ENCODE results near the gene PRSS36. TPM values are rescaled to one million over a fixed set of nuclear protein-coding genes. Genes with fewer than 3 reads are reported as not detected.
A peak's percentile ranks its signal among the peaks of the same experiment; 100 is the strongest.
"Not testable (repeated sequence)": the region's sequence is repeated elsewhere in the genome, so short reads cannot be mapped to it uniquely, and the experiment has no call there.

PRSS36 gene
- 1 to 10 TPM; 3.0 to 4.2 TPM for total RNA-seq
- long read RNA-seq, partial matches to known transcripts: 1 of 1 reads
- long read RNA-seq, other reads (novel, unspliced or antisense): 0 of 1 reads

DNA sequence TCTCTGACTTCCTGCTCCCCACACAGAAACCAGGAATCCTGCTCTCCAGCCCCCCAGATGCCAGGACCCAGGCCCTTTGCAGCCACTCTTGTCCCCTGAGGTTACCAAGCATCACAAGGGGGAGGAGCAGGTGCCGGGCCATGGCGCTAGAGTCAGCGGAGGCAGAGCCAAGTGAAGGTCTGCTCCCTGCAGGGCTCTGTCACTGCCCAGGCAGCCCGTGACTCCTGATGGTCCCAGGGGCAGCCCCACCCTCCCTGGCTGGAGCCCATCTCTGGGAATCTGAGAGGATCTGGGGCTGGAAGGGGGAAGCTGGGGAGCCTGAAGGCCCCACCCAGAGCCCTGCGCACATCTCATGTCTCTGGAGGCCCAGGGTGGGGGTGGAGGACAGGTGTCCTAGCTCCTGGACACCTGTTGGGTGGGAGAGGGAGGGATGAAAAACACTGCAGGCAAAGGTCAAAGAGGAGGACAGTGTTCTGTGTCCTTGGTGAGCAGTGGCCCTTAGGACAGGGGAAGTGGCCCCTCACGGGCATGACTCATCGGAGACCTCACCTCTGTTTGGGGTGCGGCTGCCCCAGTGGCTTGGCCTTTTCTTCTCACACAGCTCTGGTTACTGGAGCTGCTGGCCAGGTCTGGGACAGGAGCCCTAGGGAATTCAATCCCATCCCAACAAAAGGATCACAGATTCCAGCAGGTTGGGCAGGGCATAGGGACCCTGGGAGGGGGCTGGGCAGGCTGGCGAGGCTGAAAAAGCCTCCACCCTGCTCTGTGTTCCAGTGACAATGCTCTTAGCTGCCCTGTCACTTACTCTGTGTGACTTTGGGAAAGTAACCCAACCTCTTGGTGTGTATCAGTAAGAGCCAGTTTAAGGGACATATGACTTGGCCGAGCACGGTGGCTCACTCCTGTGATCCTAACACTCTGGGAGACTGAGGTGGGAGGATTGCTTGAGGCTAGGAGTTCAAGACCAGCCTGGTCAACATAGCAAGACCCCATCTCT is at the start of gene PRSS36:
Gene PRSS36, minus strand, starts transcription at position 173 of the 997 bp plus-strand sequence. Its CDS starts 31 bp downstream, at position 142.
- intact Hi-C loops (cut with DNase I): no loop called here
- ATAC-seq: peak in 1 of 2 donors; percentile 45
- DNase-seq: no peak

DNA sequence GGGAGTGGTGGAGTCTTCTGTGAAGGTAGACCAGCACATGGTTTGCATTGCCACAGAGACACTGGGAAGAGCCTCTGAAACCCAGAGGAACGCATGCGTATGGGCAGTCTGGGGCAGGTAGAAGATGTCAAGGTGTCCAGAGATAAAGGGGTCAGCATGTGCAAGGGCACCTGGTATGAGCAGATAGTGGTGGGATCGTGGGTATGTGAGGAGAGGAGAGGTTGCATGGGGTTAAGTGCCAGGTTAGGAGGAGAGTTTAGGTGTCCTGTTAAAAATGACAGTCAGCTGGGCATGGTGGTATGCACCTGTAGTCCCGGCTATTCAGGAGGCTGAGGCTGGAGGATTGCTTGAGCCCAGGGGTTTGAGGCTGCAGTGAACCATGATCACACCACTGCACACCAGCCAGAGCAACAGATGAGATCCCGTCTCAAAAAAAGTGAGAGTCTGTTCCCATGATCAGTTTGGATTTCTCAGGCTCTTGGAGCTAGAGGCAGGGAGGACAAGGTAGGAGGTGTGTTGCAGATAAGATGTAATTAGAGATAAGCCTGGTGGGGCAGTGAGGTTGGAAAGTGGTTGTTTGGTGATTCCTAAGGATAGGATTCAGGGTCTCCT is 49.7 kb upstream of the PRSS36 start:
- ATAC-seq: no peak
- intact Hi-C loops (cut with DNase I): no loop called here
- no peak for DNase-seq

DNA sequence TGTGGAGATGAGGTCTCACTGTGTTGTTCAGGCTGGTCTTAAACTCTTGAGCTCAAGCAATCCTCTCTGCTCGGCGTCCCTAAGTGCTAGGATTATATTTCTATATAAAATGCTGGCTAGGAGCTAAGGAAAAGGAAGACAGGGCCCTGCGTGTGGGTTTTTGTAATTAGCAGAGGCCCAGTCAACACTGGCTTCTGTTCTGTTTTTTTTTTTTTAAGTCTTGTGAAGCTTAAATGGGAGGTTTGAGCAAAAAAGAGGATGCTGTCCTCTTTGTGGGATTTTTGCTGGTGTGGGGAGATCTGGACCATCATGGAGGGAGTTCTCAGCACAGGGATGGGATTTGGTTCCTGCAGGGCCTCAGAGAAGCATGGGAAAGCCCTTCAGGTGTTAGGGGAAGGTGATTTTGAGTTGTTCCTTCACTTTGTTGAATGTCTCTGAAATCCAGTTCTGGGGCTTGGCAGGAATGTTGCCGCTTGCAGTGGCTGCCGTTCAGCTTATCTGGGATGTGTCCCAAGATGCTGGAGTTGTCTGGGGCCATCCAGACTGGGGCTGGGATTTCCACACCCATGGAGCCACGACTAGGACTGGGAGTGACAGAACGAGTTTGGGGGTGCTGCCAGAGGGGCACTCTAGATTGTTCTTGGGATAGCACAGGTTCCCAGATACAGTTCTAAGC is 48.5 kb upstream of the PRSS36 start:
- no peak for DNase-seq
- no peak for ATAC-seq
- intact Hi-C loops (cut with DNase I): no loop called here

DNA sequence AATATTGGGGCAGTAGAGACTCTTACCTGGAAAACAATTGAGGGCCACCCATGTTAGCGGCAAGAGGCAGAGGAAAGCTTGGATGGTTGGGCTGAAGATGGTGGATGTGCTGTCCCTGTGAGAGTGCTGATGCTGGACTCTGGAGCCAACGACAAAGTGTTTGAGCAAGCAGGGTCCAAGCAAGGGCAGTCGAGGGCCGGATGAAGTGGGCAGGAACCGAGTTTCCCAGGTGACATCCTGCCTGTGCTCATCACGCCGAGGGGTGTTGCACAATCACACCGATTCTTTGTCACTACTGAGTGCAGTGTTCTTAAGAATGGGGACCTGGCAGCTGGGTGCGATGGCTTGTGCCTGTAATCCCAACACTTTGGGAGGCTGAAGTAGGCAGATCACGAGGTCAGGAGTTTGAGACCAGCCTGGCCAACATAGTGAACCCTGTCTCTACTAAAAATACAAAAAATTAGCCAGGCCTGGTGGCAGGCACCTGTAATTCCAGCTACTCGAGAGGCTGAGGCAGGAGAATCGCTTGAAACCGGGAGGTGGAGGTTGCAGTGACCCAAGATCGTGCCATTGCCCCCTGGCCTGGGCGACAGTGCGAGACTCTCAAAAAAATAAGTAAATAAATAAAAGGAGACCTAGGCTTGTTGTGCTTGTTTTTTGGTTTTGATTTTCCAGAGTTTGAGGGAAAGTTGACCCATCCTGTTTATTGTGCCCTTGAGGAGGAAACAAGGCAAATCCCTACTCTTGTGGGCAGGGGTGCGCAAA is 46.6 kb upstream of the PRSS36 start:
- ATAC-seq (no peak), DNase-seq (no peak)
- intact Hi-C loops (cut with DNase I): no loop called here

DNA sequence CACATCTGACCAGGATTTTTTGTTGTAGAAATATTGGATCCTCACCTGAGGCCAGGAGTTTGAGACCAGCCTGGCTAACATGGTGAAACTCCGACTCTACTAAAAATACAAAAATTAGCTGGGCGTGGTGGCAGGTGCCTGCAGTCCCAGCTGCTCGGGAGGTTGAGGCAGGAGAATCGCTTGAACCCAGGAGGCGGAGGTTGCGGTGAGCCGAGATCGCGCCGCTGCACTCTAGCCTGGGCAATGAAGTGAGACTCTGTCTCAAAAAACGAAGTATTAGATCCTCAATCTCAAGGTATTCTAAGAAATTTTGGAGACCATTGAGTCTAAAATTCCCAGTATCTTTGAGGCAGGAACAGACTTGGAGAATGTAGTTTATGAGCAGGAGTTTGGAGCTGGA is 46.0 kb upstream of the PRSS36 start:
- intact Hi-C loops (cut with DNase I); DNase-seq: not testable (repeated sequence)

DNA sequence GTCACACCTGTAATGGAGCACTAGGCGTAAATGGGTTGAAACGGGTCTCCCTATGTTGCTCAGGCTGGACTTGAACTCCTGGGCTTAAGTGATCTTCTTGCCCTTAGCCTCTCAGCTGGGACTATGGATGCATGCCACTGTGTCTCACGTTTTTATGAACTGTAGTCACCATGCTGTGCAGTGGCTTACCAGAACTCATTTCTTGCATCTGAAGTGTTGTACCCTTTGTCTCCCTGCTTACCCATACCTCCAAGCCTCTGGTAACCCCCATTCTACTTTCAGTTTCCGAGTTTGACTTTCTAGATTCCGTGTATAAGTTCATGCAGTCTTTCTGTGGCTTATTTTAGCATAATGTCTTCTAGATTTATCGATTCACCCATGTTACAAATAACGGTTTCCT is 45.0 kb upstream of the PRSS36 start:
- intact Hi-C loops (cut with DNase I): no loop called here
- DNase-seq (no peak), ATAC-seq (no peak)

More for the DNA sequence above, 46.0 kb upstream of the PRSS36 start:
- not testable (repeated sequence) for ATAC-seq

DNA sequence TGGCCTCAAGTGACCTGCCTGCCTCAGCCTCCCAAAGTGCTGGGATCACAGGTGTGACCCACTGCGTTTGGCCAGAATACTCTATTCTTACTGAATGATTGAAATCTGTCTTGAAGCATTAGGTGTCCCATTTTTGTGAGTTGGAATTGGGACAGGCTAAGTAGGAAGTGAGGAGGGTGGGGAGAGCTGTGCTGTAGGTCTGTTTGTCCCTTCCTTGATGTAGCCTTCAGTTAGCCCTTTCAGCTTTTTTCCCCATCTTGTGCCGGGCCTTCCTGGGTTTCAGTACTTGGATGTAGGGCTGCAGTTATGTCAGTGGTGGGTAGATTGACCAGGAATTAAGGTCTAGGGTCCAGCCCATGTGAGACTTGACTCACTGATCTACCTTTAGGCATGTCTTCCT is 44.0 kb upstream of the PRSS36 start:
- intact Hi-C loops (cut with DNase I): no loop called here
- ATAC-seq: no peak
- DNase-seq: no peak

DNA sequence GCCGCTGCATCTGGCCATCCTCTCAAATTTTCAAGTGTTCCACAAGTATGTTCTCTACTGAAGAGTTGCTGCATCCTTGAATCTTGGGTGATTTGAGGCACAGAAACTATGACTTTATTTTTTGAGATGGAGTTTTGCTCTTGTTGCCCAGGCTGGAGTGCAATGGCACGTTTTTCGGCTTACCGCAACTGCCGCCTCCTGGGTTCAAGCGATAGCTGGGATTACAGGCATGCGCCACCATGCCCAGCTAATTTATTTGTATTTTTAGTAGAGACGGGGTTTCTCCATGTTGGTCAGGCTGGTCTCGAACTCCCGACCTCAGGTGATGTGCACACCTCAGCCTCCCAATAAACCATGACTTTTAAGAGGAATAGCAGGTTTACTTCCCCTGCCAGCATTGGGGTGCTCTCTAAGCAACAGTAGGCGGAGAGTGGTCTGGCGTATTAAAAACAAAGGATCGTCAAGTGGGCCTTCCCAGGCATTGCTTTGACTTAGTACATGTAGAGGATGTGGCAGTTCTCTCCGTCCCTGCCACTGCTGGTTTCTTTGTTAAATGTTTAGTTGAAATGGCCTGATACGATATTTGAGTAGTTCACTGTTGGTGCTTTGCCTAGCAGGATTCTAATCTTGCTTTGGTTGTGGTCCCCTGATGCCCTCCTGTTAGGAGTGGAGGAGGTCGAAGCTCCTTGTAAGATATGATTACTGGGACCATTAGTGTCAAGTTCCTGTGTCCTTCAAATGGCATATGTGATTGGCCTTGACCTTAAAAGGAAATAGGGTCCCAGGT is 43.2 kb upstream of the PRSS36 start:
- ATAC-seq: no peak
- DNase-seq: no peak
- intact Hi-C loops (cut with DNase I): no loop called here

DNA sequence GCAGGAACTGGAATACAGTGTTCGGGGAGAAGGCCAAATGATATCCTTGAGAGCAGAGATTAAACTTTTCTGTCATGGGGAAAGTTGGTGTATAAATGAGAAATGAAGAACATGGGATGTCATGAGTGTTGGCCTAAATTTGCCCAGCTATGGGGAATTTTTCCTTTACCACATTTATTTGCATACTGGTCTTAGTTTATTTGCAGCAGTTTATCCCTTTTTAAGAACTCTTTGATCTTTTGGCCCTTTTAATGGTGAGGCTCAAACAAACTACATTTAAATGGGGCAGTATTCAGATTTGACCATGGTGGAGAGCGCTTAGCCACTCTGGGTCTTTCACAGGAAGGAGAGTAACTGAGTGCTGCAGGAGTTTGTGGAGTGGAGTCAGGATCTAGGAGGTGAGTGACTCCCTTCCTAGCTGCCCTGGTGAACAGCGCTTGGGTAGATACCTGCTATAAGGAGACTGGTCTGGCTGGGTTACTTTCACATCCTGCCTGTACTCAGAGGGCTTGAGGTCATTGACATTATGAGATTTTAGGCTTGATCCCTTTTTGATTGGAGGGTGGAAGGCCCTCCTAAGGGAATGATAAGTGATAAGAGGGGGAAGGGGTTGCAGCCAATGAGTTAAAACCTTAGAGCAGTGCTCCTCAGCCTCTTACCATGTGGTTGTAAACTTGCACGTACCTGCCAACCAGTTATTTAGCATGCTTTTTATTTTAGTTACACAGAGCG is 42.0 kb upstream of the PRSS36 start:
- ATAC-seq (no peak), DNase-seq (no peak)
- intact Hi-C loops (cut with DNase I): no loop called here

DNA sequence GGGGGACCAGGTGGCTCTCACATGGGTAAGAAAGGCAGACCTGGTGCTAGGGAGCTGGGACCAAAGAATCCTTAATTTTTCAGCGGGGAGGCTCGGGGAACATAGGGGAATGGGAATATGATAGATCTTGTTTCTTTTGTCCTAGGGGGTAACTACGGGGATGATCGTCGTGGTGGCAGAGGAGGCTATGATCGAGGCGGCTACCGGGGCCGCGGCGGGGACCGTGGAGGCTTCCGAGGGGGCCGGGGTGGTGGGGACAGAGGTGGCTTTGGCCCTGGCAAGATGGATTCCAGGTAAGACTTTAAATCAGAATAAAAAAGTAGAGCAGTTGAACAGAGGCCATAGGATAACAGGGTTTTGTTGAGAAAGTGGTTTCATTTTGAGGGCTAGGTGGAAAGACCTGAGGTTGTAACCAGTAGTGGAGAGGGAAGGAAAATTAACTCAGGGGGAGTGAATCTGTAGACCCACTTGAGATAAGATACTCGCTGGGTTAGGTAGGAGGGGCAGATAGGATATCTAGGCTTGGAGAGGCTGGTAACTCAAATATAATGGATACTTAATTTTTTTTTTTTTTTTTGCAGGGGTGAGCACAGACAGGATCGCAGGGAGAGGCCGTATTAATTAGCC is 41.1 kb upstream of the PRSS36 start:
- intact Hi-C loops (cut with DNase I): no loop called here
- DNase-seq (no peak), ATAC-seq (no peak)

DNA sequence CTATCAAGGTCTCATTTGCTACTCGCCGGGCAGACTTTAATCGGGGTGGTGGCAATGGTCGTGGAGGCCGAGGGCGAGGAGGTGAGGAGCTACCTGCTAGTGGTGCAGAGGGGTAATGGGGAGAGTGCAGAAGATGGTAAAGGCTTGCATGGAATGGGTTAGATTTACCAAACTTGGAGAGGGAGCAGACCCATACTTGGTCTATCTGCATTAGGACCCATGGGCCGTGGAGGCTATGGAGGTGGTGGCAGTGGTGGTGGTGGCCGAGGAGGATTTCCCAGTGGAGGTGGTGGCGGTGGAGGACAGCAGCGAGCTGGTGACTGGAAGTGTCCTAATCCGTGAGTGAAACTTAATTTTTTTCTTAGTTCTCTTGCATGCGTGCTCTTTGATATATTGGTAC is 40.2 kb upstream of the PRSS36 start:
- ATAC-seq (no peak), DNase-seq (no peak)
- intact Hi-C loops (cut with DNase I): no loop called here

DNA sequence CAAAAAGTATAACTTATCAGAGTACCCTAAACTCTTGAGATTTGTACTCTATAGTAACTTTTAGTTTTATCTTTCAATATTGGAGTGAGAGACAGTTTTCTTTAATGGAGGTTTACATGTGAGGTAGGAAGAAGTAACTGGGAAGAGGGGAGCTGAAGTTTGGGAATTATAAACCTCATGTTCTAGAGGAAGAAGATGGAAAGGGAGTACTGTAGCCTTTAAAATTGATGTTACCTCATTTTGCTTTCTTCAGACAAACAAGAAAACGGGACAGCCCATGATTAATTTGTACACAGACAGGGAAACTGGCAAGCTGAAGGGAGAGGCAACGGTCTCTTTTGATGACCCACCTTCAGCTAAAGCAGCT is 39.5 kb upstream of the PRSS36 start:
- DNase-seq (no peak), ATAC-seq (no peak)
- intact Hi-C loops (cut with DNase I): no loop called here

DNA sequence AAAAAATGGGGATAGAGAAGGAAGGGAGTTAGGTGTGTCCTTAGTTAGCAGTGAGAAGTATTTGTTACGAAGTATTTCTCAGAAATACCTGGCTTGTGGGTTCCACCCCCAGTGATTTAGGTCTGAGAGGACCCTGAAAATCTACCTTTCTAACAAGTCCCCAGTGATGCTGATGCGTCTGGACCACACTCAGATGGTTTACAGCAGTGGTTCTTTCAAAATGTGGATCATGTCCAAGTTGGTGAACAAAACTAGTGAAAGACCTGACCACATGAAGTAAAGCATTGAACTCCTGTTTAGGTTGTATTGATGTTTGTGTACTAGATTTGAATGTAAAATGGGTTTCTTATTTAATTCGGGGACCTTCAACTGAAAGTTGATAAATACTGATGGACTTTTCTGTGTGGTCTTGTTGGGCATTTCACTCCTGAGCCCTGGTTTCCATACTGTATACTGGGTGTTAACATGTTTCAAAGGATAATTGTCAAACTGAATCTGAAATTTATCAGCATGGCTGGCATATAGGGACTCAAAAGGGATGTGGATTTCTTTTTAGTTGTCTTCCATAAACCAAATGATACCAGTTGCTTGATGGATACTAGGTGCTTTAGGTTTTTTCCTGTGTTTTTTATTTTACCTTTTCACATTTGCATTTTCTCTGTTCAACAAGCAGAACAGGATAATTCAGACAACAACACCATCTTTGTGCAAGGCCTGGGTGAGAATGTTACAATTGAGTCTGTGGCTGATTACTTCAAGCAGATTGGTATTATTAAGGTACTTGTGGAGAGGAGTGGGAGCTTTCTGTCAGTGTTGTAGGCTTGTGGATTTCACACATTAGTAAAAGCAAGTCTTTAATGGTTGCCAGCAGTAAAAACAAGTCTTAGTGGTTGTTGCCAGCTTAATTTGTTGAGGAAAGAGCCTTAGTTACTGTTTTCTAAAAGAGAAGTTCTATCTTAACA is 38.9 kb upstream of the PRSS36 start:
- intact Hi-C loops (cut with DNase I): no loop called here
- DNase-seq (no peak), ATAC-seq (no peak)

DNA sequence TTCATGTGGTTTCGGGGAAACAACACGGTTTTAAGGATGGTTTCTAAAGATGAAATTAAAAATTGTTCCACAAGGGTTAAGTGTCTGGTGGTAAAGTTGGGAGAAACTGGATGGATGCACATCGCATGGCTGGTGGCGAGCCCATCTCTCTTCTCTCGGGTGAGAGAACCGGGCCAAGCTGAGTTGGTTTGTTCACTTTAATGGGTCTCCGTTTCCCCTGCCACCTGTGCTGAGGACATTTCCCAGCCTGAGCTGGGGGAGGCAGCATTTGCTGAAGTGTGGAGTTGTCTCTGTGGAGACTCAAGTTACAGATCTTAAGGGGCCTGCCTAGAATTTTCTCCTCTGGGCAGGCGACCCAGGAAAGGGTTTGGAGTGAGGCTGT is 37.9 kb upstream of the PRSS36 start:
- ATAC-seq (no peak), DNase-seq (no peak)
- intact Hi-C loops (cut with DNase I): no loop called here

DNA sequence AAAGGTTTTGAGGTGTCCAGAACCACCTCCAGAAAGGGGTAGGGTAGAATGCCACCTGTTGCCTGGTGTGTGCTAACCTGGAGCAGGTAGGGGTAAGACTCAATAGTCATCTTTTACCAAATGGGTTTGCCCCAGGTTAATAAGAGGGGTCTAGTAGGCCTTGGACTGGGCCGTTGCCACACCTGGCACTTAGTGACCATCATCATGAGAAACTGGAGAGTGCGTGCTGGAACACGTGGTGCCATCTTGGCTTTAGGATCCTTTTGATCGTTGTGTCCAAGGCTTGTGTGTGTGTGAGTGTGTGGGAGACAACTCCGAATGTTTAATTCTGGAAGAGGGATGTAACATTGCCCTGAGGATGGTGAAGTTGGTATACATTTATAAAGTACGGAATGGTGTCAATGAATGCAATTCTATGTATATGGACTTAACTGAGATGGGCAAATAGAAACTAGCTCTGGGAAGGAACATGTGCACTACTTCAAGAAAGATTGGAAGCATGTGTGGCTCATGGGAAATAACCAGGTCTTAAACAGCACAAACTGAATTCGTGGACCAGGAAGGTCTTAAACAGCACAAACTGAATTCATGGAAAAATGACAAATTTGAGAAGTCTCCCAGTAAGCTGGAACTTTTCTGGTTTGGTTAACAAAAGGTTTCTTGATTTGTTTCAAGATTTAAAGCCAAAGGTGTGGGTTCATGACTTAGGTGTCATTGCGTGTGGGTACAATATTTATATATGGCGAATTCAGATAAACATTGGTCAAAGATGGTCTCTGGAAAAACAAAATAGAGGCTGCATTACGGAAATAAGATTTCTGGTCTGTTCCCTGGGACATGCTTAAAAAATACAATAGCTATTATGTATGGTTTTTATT is 37.3 kb upstream of the PRSS36 start:
- intact Hi-C loops (cut with DNase I): no loop called here
- ATAC-seq (no peak), DNase-seq (no peak)
